Activated CD8-positive, alpha-beta memory T cell treated with anti-CD3 and anti-CD28 coated beads for 4 hours (primary cell): ENCODE results near the gene TUT4.

ENCODE experiments used
- DNase-seq, 2 donors: peaks; one replicate each; pipeline ENCODE4 v3.0.0-alpha.2; 2020; ENCODE audit warnings: low read depth in 2 of 2

The TUT4 gene

DNA sequence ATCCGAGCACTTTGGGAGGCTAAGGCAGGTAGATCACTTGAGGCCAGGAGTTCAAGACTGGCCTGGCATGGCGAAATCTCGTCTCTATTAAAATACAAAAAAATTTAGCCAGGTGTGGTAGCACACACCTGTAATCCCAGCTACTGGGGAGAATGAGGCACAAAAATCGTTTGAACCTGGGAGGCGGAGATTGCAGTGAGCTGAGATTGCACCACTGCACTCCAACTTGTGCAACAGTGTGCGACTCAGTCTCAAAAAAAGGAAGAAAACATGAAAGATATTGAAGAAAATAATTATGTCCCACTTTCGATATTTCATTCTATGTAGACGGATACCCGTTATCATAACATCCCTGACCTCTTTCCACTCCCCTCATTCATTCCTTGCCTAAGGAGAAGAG, 19.2 kb downstream of the TUT4 start:
- DNase-seq: no peak

DNA sequence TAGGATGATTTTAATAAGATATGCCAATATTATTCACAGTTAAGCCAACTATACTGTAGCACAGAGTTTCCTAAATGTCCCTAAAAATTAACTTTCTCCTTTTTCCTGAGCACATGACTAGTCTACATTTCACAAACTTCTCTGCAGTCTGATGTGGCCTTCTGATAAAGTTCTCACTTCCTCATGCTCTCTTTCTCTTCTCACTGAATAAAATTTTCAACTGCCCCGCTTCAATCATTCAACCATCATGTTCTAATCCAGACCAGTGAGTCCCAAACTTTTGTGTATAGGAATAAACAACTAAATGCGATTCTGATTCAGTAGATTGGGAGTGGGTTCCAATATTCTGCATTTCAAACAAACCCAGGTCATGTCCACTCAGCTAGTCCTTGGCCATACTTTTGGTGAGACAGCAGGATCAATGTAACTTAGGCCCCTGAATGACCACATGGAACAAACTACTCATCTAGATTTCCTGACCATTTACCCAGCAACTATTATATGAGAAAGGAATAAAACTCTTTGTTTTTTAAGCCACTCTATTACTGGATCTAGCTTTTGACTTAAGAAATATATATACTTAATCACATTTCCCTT, 20.1 kb downstream of the TUT4 start:
- DNase-seq: no peak

DNA sequence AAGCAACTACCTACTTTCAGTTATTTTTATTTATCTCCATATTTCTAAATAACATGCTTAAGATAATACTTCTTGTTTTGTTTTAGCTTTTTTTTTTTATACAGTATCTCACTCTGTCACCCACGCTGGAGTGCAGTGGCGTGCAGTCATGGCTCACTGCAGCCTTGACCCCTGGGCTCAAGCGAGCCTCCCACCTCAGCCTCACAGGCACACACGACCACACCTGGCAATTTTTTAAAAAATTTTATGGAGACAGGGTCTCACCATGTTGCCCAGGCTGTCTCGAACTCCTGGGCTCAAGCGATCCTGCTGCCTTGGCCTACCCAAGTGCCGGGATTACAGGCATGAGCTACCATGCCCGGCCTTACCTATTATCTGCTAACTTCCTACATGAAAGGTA, 20.6 kb downstream of the TUT4 start:
- DNase-seq: no peak

DNA sequence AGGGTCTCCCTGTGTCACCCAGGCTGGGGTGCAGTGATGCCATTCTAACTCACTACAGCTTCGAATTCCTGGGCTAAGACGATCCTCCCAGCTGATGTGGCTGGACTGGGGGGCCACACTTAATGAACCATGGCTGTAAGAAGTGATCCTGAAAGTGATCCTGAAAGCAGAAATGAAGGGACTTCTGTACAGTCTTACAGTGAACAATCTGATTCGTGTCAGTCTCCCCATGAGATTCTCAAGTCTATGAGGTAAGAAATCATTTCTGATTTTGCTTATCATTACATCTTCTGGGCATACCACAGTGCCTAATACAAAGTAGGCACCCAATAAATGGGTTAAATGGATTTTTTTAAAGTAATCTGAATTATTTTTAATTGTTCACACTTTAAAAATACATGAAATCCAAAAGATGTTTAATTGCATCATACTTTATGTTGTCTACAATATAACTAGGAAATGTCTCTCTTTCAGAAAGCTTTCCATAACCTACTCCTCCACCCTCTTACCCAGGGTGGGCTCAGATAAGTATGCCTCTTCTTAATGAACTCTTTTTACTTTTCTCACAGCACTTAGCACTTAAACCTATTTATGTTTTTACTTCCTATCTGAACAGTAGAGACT, 21.5 kb downstream of the TUT4 start:
- no peak for DNase-seq

DNA sequence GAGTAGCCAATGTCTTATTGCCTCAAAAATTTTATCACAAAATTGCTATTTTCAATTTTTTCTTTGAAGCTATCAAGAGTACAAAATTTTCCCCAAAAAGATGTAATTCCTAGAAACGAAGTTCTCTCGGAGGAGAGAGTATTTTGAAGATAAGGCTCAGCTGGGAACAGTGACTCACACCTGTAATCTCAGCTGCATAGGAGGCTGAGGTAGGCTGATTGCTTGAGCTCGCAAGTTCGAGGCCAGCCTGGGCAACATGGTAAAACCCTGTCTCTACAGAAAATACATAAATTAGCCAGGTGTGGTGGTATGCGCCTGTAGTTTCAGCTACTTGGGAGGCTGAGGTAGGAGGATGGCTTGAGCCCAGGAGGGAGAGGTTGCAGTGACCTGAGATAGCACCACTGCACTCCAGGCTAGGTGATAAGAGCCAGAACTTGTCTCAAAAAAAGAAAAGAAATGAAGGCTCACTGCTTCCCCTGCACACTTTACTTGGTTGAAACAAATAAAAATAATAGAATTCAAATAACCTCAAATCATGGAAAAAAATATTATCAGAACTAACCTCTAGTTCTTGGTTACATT, 22.2 kb downstream of the TUT4 start:
- DNase-seq: no peak

DNA sequence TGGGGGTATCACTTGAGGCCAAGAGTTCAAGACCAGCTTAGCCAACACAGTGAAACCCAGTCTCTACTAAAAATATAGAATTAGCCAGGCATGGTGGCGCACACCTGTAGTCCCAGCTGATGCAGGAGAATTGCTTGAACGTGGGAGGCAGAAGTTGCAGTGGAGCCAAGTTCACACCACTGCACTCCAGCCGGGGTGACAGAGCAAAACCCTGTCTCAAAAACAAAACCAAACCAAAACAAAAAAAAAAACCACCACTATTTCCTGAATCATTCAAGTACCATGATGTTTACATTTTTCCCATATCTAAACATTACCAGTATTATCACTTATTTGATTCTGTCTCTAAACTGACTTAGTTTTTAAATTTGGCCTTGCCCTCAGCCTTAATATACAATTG, 29.5 kb downstream of the TUT4 start:
- DNase-seq: no peak

DNA sequence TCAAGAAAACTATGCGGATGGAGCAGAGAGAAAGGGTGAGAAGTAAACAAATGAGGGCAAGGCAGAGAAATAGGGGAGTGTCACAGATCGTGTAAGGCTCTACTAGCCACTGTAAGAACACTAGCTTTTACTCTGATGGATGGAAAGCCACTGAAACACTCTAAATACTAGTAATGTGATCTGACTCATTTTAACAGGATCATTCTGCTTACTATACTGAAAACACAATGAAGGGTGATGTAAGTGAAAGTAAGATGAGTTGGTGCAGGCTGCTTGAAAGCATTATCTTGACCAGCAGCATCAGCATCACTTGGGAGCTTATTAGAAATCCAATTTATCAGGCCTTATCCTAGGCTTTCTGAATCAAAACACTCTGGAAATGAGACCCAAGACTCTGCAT, 32.7 kb downstream of the TUT4 start:
- no peak for DNase-seq

DNA sequence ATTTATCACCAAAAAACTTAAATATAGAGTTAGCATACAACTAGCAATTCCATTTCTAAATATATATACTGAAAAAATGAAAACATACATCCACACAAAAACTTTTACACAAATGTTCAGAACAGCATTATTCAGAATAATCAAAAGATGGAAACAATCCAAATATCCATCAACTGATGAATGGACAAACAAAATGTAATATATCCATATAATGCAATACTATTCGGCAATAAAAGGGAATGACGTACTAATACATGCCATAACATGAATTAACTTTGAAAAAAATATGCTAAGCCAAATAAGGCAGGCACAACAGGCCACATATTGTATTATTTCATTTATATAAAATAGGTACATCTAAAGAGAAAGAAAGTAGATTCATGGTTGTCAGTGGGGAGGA, 33.9 kb downstream of the TUT4 start:
- no peak for DNase-seq

DNA sequence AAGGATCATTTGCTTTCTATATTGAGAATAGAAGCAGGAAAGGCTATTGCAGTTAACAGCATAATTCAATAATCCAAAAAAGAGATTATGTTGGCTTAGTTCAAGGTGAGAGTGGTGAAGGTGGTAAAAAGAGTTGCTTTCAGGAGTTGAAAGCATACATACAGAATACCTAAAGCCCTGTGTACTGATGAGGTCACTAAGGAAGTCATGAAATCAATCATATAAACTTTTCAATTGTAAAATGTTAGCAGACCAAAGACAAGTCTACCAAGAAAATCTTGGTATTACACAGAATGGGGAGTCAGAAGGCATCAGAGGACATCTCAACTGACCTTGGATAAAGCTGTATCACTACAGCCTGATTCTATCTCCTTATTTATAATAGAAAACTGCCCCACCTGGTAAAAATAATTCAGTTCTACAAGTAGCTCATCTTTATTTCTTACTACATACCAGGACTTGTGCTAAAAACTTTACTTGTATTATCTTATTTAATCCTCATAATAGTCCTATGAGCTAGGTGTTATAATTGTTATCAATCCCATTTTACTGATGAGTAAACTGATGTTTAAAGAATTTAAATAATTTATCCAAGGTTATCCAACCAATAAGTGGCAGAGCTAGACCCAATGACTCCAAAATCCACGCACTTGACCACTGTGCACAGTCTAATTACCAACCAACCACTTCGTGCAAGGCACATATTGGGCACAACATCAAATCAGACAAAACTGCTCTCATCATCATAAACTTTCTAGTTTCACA, 40.9 kb downstream of the TUT4 start:
- DNase-seq: no peak

DNA sequence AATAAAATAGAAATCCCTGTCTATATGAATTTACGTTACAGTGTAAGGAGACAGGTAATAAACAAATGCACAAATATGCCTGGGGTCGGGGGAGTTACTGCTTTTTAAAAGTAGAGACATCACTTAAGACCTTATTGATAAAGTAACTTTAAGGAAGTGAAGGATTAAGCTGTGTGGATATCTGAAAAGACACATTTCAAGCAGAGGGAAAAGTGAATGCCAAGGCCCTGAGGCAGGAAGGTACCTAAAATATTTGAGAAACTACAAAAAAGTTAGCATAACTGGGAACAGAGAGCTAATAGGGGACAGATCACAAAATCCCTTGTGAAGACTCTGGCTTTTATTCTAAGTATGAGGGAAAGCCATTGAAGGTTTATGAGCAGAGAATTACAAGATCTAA, 41.5 kb downstream of the TUT4 start:
- no peak for DNase-seq

DNA sequence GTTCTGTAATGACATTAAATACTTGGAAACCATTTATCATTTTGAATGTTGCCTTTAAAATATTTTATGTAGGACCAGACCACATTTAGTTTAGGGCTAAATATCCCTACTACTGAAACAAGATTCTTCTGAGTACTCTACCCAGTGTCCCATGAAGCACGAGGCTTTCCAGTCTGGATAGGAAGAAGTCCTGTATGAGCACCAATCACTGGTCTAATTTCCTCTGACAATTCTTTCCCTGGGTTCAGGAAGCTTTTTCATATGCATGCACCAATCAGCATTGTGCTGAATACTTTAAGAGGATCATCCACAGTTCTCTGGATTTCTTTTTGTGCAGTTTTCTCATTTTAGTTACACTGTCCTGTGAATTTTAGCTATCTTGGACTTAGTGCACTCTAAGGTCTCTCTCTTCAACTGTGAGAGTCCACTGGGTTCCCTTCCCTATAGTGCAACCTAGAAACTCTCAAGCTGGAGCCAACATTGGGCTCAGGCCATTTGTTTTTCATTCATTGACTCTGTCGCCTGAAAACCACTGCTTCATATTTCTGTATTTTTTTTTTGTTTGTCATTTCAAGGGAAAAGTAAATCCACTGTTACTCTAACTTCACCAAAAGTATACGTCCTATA, 45.9 kb downstream of the TUT4 start:
- DNase-seq: no peak

DNA sequence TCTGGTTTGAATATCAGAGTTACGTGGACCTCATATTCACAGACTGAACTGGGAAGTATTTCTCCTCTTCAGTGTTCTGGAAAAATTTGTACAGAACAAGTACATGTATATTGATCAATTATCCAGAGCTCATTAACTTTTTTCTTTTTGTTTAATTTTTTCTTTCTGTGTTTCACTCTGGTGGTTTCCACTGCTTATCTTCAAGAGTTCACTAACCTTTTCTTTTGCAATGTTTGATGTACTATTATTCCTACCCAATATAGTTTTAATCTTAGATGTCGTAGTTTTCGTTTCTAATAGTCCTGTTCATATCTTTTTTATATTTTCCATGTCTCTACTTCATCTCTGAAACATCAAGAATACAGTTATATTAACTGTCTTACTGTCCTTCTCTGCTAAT, 46.5 kb downstream of the TUT4 start:
- DNase-seq: no peak

DNA sequence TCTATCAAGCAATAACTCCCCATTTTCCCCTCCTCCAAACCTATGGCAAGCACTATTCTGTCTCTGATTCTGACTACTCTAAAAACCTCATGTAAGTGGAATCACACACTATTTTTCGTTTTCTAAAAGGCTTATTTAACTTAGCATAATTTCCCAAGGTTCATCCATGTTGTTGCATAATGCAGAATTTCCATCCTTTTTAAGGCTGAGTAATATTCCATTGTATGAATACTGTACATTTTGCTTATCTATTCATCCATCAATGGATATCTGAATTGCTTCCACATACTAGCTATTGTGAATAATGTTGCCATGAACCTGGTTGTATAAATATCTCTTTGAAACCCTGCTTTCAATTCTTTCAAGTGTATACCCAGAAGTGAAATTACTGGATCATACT, 48.2 kb downstream of the TUT4 start:
- no peak for DNase-seq

DNA sequence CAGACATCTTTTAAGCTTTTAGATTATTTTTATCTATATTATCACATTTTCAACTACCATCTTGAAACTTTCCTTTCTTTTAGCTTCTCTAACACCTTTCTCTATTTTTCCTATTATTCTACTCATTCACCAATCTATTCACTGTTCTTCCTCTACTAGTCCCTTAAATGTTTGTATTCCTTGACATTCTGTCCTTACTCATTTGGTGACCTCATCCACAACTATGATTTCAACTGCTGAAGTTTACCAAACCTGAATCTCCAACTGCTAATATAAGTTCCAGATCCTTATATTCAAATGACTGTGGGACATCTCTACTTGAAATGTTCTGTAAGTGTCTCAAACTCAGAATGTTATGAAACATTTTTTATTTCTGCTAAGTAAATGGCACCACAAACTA, 49.2 kb downstream of the TUT4 start:
- DNase-seq: no peak

DNA sequence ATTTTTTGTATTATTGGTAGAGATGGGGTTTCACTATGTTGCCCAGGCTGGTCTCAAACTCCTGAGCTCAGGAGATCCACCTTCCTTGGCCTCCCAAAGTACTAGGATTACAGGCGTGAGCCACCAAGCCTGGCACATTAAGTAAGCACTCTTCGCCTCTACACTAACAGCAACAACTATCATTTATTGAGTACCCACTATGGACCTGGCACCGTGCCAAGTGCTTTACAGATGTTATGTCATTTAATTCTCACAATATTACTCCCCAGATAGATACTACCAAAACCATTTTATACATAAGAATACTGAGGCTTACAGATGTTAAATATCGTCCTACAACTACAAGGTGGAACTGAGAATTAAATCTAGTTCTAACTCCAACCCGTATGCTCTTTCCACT, 50.1 kb downstream of the TUT4 start:
- DNase-seq: no peak

DNA sequence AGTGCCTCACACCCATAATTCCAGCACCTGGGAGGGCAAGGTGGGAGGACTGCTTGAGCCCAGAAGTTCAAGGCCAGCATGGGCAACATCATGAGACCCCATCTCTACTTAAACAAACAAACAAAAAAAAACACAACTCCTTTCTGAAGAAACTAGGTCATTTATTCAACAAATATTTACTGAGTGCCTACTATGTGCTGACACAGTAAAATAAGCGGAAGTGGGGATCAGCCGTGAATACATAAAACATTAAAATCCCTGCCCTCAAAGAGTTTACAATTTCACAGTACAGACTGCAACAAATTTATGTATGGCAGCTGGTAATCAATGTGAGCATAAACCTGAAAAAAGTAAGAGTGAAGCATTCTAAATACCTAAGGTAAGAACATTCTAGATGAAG, 65.3 kb downstream of the TUT4 start:
- no peak for DNase-seq

DNA sequence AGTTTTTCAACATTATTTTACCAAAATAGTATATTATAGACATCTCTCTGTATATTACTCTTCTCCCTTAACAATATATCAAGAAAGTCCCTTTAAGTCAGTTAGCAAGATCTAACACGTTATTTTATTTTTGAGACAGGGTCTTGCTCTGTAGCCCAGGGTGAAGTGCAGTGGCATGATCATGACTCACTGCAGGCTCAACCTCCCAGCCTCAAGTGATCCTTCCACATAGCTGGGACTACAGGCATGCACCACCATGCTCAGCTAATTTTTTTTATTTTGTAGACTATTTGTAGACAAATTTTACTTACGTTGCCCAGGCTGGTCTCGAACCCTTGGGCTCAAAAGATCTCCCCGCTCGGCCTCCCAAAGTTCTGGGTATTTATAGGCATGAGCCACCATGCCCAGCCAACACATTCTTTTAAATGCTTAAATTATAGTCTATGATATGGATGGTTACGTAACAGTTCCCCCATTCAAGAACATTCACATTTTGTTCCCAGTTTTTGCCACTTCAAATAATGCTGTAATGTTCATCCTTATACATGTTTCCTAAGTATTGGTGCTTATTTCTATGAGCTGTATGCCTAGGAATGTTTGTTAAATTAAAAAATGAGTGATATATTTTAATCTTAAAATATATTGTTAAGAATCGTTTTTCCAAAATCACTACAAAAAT, 70.4 kb downstream of the TUT4 start:
- DNase-seq: no peak

DNA sequence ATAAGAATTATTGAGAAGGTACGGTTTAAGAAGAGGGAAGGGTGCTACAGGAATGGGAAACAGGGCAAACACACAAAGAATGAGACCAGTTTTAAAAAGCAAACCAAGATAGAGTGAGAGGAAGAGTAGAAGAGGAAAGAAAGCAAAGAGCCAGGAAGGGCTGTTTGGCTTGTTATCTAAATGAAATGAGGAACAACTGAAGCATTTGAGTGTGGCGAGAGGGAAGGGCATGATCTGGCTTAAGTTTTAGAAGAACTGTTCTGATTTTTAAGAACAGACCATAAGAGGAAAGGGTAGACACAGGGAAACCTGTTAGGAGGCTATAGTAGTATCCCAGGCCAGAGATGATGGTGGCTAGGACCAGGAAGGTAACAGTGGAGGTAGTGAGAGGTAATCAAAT, 73.8 kb downstream of the TUT4 start:
- no peak for DNase-seq

DNA sequence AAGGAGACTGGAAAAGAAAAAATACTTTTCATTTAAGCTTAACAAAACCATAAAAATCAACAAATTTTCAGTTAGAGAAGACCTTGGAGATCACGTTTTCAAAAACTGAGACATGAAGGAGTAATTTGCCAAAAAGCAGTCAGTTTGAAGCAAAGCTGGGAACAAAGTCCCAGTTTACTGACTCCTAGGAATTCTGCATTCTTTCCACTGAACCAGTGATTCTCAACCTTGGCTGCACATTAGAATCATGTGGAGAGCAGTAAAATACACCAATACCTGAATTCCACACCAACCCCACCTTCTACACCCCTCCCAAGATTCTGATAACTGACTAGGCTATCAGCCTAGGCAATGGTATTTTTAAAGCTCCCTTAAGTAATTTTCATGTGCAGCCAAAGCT, 75.0 kb downstream of the TUT4 start:
- no peak for DNase-seq

DNA sequence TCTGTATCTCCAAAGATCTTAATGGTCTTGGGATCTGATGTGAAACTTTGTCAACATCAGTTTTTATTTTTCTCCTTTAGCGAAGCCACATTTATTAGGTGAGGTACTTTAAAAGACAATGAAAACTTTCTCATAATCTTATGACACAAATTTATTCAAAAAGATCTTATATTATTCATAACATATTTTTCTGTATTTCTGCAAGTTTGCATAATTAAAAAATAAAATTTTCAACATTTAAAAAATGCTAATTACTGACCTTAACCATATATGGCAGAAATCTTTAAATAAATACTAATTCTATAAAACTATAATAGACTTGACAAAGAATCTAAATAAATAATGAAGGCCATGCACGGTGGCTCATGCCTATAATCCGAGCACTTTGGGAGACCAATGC, 75.9 kb downstream of the TUT4 start:
- no peak for DNase-seq

DNA sequence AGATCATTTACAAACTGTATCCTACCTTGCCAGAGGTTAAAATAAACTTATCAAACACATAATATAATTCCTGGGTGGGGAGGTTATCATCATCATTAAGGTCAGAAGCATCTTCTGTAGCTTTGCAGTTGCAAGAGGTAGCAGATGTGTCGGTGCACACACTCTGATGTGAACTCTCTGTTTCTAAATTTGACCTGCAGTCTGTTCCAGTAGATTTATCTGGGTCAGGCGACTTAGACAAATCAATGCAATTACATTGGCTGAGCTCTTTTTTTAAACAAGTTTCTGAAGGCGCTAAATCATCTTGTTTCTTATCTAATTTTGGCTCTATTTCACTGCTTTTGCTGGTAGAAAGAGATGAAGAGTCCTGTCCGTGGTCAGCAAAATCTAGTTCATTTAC, 78.1 kb downstream of the TUT4 start:
- DNase-seq: no peak

DNA sequence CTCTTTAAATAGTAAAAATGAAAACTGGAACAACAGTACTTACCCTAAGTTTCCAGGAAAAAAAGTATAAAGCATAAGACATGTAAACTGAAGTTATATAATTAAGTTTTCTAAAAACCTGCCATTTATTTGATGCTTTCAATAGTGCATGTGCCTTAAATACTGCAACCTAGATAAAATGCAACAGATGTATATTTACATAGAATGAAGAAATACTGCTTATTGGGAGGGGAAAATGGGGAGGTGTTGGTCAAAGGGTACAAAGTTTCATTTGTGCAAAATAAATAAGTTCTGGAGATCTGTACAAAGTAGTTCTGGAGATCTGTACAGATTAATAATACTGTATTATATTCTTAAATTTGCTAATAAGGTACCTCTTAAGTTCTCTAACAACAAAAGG, 79.9 kb downstream of the TUT4 start:
- DNase-seq: no peak
